Activated T-cell treated with anti-CD3 and anti-CD28 coated beads for 48 hours (primary cell): ENCODE results near the gene NDUFAF2.
"Not testable (repeated sequence)": the region's sequence is repeated elsewhere in the genome, so short reads cannot be mapped to it uniquely, and the experiment has no call there.

Experiments used
- DNase-seq: peaks from one replicate; pipeline ENCODE4 v3.0.0-alpha.2; 2020; ENCODE audit warnings: low read depth

NDUFAF2 gene

DNA sequence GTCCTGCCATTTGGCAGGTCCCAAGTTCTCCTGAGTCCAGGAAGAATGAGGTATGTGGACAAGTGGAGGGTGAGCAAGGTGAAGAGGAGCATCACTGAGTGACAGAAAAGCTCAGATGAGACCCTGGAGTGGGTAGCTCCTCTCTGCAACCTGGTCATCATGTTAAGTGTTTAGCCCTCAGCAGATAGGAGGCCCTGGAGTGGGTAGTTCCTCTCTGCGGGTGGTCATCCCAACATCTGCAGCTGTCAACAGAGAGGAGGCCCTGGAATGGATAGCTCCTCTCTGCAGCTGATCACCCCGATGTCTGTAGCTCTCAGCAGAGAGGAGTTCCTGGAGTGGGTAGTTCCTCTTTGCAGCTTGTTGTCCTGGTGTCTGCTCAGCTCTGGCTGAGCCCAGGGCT lies 48.4 kb downstream of the NDUFAF2 start:
- DNase-seq = no peak

- DNase-seq = no peak
Measured at GRCh38 chr5:60993875-60994571, 49.0 kb downstream of the NDUFAF2 start.

DNA sequence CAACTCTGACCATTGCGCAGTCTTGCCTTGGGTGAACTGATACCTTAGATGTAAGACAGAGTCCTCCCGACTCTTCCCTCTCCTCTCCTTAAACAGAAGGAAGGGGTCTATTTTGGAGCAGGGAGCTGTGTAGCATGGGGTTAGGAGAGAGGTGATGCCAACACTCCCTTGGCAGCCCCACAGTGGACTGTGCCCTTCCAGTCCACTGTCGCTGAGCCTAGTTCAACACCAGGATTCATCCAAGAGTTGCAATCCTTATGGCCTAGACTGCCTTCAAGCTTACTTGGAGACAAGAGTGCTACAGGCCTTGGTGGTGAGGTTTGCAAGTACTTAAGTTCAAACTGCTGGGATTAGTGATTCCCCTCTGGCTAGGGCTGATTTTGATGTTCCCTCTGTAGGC lies 51.4 kb downstream of the NDUFAF2 start:
- no peak for DNase-seq

DNA sequence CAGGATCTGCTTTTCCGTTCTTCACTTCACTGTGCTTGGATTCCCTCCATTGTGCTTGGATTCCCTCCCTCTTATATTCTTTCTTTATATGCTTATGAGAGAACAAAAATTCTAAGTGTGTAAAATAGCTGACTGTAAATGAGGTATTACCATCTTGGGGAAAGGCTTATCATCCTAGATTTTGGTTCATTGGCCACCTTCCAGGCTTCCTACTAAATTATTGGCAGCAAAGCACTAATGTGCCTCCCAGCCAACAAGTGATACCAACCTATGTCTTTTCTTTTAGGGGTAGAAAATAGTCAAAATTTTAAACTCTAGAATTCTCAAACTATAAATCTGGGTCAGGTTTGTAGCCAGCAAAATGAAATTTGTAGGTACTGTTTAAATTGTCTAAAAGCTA lies 52.7 kb downstream of the NDUFAF2 start:
- DNase-seq = no peak

- no peak for DNase-seq
Measured at GRCh38 chr5:61000887-61001286, 55.9 kb downstream of the NDUFAF2 start.

DNA sequence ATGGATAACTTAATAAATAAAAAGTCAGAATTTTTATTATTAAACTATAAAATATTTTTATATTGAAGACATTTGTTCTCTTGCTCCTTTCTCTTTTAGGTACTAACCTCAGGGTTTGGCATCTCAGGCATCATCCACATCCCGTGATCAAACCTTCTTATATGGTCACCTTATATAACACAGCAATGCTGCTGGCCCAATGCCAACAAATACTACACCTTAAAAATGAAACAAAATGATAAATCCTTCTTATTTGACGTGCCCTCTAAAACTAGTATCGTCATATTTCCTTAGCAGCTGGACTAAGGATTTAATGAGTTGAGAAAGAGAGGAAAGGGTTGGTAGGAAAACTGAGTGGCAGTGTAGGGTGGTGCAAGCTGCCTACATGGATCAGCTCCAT lies 56.6 kb downstream of the NDUFAF2 start:
- DNase-seq = no peak

DNA sequence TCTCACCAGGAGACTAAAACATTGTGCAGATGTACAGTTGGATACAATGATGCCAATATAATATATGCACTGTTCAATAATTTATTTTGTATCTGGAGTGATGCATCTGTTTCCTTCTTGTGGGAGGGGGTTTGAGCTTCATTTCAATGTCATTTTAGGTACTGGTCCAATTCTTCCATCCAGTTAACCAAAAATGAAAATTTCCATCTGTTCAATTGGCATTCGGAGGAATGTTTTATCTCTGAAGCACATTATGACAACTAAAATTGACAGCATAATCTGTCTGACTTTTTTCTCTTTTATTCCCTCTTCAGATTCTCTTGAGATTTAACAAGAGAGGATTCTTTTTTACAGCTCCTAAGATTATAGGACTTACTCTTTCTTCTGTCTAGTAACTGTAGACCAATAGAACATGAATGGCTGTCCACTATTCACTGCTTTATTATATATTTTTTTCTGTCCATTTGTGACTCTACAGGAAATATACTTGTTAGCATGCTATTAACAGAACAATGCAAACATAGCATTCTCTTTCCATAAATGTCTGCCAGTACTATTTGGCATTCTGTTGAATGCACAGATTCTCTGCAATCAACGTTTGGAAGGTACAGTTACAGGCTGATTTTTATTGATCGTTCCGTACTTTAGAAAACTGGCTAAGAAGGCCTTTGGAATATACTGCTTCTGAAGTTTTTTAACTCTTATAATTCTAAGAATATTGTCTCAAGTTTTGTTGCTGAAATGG lies 57.8 kb downstream of the NDUFAF2 start:
- no peak for DNase-seq

DNA sequence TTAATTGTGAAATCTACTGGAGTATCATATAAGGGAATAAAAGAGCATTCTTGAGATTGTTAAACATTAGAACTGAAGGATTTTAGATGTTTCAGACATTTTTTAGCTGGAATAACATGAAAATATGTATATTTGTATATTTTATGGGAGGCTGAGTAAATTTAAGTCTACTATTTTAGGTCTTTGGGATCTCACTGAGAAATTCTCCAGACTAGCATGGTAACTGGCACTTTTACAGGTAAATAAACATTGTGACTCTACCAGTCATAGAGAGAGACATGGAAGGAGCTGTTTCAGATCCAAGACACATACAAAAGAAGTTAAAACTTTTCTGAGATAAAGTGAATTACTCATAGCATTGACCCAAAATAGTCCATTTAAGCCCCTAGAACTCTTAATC lies 59.4 kb downstream of the NDUFAF2 start:
- DNase-seq = no peak

DNA sequence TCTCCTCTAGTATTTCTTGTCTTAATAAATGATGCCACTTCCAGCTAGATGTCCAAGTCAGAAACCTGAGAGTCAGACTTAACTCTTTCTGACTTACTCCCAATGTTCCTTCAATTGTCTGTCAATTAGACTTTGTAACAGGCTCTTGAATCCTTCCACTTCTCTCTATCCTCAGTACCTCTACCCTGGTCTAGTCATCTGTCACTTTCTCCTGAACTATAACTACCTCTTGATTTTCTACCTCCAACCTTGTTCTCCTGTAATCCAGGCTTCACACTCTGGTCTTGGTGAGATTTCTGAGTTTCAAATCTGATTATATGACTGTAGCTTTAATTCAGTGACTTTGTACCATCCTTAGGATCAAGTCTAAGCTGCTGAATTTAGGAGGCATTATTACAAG lies 64.9 kb downstream of the NDUFAF2 start:
- no peak for DNase-seq

DNA sequence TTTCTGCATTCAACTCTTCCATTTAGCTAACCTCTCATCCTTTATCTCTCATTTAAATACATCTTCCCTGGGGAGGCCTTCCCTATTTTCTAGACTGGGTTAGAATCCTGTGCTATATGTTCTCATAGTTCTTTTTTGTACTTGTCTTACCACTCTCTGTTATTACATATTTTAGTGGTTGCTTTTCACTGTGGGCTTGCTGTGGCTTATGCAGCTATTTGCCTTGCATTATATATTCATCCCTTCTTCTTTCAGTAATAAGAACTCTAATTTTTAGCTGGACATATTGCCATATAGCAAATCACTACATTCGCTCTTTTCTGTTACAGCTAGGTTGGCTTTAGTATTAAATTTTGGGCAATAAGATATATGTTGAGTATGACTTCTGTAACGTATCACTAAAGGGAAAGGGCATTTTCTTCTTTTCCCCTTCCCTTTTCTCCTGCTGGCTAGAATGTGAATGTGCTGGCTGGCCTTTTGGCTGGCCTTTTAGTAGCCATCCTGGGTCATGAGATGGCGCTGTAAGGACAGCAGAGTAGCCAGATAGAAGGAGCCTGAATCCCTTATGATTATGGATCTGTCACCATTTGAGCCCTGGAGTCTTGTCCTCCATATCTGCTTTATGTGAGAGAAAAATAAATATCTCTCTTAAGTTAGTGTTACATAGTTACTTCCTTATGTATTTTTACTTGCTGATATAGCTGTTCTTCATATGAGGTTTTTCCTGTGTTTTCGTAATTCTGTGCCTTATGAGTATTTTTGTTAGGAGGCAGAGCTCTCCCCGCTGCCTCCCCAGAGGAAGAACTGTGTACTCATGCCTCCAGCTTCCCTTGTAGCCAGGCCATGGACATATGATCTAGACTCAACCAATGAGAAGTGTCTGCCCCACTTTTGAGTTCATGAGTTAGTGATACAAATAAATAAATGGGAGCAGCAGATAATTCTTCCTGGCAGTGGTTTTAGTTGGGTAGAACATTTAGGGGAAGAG lies 65.8 kb downstream of the NDUFAF2 start:
- no peak for DNase-seq

DNA sequence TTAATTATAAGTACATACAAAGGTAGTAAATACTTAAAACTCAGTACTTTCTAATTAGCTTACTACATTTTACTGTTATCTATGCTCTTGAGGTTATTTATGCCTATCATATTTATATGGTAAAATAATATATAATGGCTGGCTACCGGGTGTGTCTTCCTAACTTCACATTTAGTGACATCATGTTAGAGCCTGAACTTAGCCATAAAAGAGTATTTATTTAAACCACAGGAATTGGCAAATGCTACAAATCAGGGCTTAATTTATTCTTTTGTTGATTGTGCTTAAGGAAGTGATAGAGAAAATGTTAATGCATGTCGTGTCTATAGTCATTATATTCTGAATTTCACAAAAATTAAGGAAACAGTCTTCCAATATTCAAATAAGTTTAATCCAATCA lies 73.1 kb downstream of the NDUFAF2 start:
- no peak for DNase-seq

DNA sequence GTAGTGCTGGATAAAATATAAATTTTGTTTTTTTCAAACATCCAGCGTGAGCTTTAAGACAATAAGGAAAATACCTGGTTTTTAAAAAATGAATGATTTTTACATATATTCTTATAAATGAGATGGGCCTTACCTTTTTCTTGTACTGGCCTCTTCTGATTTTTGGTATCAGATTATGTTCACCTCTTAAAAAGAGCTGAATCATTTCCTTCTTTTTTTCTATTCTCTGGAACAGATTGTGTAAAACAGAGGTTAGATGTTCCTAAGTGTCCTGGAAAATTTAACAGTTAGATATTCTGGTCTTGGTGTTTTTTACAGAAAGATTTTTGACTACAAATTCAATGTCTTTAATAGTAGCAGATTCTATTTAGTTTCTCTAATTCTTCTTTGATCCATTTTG lies 74.6 kb downstream of the NDUFAF2 start:
- no peak for DNase-seq

GRCh38 chr5:61020415-61020814 lies 75.4 kb downstream of the NDUFAF2 start:
- DNase-seq = no peak

DNA sequence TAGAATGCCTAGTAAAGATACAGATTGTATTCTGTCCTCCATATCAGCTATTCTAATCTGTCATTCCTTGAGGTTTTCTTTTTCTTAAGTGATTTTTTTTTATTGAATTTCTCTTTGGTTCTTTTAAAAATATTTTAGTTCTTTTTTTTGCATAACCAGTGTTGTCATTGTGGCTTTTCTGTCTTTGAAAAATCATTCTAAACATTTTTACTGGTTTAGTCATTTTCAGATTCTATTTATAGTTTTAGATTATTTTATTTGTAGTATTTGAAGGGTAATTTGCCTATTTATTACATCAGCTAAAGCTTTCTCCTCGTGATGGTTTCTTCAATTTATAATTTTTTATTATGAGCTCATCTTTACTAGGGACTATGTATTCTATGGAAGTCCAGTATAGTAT lies 78.1 kb downstream of the NDUFAF2 start:
- no peak for DNase-seq

- DNase-seq = no peak
Measured at GRCh38 chr5:61026004-61026403, 81.0 kb downstream of the NDUFAF2 start.

DNA sequence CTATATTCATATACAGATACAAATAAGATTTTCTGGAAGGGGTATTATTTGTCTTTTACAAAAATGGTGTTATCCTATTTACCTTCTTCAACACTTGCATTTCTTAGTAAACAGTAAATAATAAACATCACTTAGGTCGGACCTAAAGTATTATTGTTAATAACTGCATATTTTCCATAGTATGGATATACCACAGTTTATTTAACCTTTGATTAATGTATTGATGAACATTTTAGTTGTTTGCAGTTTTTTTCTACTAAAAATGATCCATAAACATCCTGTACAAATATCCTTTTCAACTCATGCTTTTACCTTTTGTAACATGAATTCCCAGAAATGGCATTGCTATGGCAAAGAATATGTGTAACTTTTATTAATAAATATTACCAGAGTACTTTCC lies 83.4 kb downstream of the NDUFAF2 start:
- DNase-seq = no peak

GRCh38 chr5:61029456-61030162 lies 84.6 kb downstream of the NDUFAF2 start:
- no peak for DNase-seq

DNA sequence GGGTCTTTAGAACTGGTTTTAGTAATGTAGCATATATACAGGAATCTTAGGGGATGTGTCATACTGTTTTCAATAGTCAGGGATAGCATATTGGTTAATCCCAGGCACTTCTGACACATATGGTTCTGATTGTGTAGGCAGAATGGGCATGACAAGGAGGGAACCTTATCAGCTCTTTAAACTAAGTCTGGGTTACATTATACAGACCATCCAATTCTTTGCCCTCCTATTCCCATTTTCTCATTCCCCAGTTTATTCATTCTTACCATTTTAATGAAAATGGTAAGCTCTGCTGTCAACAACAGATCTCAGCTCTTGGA lies 85.1 kb downstream of the NDUFAF2 start:
- no peak for DNase-seq

GRCh38 chr5:61031301-61031700 lies 86.3 kb downstream of the NDUFAF2 start:
- DNase-seq = not testable (repeated sequence)

DNA sequence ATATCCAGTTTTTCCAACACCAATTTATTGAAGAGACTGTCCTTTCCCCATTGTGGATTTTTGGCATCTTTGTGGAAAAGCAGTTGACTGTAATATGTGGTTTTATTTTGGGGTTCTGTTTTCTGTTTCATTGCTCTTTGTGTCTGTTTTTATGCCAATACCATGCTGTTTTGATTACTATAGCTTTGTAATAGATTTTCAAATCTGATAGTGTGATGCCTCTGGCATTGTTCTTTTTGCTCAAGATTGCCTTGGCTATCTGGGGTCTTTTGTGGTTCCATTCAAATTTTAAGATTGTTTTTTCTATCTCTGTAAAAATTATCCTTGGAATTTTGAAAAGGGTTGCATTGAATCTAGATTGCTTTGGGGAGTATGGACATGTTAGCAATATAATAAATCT lies 99.5 kb downstream of the NDUFAF2 start:
- DNase-seq = no peak

- no peak for DNase-seq
Measured at GRCh38 chr5:61047346-61047745, 102.3 kb downstream of the NDUFAF2 start.

GRCh38 chr5:61048534-61048933 lies 103.5 kb downstream of the NDUFAF2 start:
- DNase-seq = no peak
